GM12891 (cell line): ENCODE results near the gene PACSIN3.

Experiments used
- DNase-seq: peaks from one replicate; pipeline ENCODE4 v3.0.0; 2011; ENCODE audit warnings: low spot score; ENCODE audit not compliant: insufficient read length
- FAIRE-seq: peaks from 2 replicates; lab custom pipeline; 2011; peaks lifted over from hg19 to GRCh38; lab: Jason Lieb, UNC
- PAX5 ChIP-seq: IDR thresholded peaks from 2 replicates; pipeline ENCODE4 v1.6.1; 2011; ENCODE audit warnings: low read length, moderate library complexity, mild to moderate bottlenecking; ENCODE audit not compliant: insufficient read depth, severe bottlenecking
- POLR2A ChIP-seq: IDR thresholded peaks from 2 replicates; pipeline ENCODE4 v1.6.1; 2011; ENCODE audit warnings: low read depth, low read length, control low read depth
- POLR2AphosphoS5 ChIP-seq: IDR thresholded peaks from 2 replicates; pipeline ENCODE4 v1.6.1; 2011; ENCODE audit warnings: low read depth, low read length, control low read depth
- POU2F2 ChIP-seq: IDR thresholded peaks from 2 replicates; pipeline ENCODE4 v1.6.1; 2011; ENCODE audit warnings: low read depth, mild to moderate bottlenecking, control low read depth, low read length, moderate library complexity
- SPI1 ChIP-seq: IDR thresholded peaks from 2 replicates; pipeline ENCODE4 v1.6.1; 2011; ENCODE audit warnings: low read depth, low read length, control low read depth
- TAF1 ChIP-seq: IDR thresholded peaks from 2 replicates; pipeline ENCODE4 v1.6.1; 2011; ENCODE audit warnings: low read depth, low read length, control low read depth

PACSIN3 gene

GRCh38 chr11:47183969-47184368 is 2.3 kb downstream of the PACSIN3 start:
- TF ChIP-seq POLR2A: no peak
- TF ChIP-seq TAF1: no peak
- no peak for TF ChIP-seq PAX5
- no peak for TF ChIP-seq POLR2AphosphoS5
- TF ChIP-seq POU2F2: no peak
- TF ChIP-seq SPI1: no peak
- no peak for DNase-seq
- no peak for FAIRE-seq

GRCh38 chr11:47183031-47183856 is 3.0 kb downstream of the PACSIN3 start:
- FAIRE-seq (no peak), DNase-seq (no peak)
- TF ChIP-seq PAX5: no peak
- TF ChIP-seq POLR2AphosphoS5: no peak
- no peak for TF ChIP-seq POLR2A
- TF ChIP-seq SPI1: no peak
- TF ChIP-seq POU2F2: no peak
- TF ChIP-seq TAF1: no peak

DNA sequence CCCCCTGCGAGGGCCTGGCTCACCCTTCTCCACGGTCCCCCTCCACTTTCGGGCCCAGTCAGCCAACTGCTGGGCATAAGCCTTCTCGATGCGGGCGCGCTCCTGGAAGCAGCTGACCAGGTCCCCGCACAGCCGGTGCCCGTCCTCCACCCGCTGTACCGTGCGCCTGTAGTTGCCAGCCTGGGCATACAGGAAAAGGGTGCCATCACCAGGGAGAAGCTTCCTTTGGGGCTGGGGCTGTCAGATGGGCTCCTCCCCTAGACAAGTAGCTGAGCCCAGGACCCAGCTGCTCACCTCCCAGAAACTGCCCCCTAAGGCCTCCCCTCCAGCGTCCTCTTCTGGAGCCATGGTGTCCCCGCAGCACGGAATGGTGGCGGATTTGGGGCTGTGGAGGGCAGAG is 3.9 kb downstream of the PACSIN3 start:
- FAIRE-seq (no peak), DNase-seq (no peak)
- TF ChIP-seq POLR2A: no peak
- no peak for TF ChIP-seq PAX5
- no peak for TF ChIP-seq POU2F2
- no peak for TF ChIP-seq TAF1
- TF ChIP-seq SPI1: no peak
- no peak for TF ChIP-seq POLR2AphosphoS5

GRCh38 chr11:47181271-47181670 is 5.0 kb downstream of the PACSIN3 start:
- FAIRE-seq: no peak
- no peak for DNase-seq
- TF ChIP-seq POU2F2: no peak

GRCh38 chr11:47180006-47180787 is 6.0 kb downstream of the PACSIN3 start:
- TF ChIP-seq POLR2A (no peak), SPI1 (no peak), POLR2AphosphoS5 (no peak), POU2F2 (no peak), TAF1 (no peak), PAX5 (no peak)
- FAIRE-seq: no peak
- DNase-seq: no peak

- FAIRE-seq (peak; percentile 76), DNase-seq (peak; percentile 67)
- TF ChIP-seq POLR2A (no peak), PAX5 (no peak), POU2F2 (no peak), POLR2AphosphoS5 (no peak), SPI1 (no peak), TAF1 (no peak)
Measured at GRCh38 chr11:47179655-47179991, 6.6 kb downstream of the PACSIN3 start.

- TF ChIP-seq TAF1: no peak
- no peak for TF ChIP-seq SPI1
- TF ChIP-seq PAX5: no peak
- TF ChIP-seq POU2F2: no peak
- no peak for TF ChIP-seq POLR2AphosphoS5
- TF ChIP-seq POLR2A: no peak
- FAIRE-seq (no peak), DNase-seq (no peak)
Measured at GRCh38 chr11:47178737-47179654, 7.2 kb downstream of the PACSIN3 start.

DNA sequence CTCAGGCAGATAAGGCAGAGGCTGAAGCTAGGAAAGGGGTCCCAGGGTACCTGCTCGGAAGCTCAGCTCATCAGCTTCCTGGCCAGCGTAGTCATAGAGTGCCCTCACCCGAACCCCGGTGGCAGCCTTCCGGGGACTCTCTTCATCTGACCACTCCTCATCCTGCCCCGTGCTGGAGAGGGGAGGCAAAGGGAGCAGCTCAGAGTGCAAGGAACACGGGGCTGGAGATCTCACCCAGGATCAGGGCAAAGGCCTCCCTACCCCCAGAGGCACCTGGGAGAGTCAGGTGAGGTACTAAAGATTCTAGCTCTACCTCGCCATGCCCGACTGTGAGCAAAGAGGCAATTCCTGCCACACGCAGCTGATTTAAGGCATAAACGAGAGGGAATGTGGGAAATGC is 7.9 kb downstream of the PACSIN3 start:
- FAIRE-seq: no peak
- TF ChIP-seq SPI1: no peak
- no peak for TF ChIP-seq POU2F2
- no peak for DNase-seq

DNA sequence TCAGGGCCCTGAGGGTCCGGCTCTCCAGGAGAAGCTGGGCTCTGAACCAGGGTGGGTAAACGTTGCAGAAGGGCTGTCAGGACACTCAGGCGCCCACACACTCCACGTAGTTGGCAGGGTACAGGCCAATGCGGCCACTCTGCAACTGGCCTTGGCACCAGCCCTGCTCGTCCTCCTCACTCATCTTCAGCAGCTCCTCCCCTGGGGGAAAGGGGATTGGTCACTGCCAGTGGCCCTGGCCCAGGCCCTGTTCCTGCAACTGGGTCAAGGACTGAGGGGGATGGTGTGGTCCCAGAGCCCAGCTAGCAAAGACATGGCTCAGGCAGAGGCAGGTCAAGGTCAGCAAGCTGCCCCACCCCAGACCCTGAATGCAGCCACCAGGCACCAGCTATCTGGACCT is 8.4 kb downstream of the PACSIN3 start:
- DNase-seq: no peak
- no peak for FAIRE-seq
- TF ChIP-seq POU2F2 (no peak), POLR2A (no peak), SPI1 (no peak), PAX5 (no peak), POLR2AphosphoS5 (no peak), TAF1 (no peak)
